SKM-1 treated with dmso at 0.1 percent for 144 hours (cell line): Measurements from ENCODE around the gene GNAS.

Experiments
- DNase-seq: peaks from one replicate; lab custom pipeline; 2025; ENCODE audit not compliant: unreplicated experiment; lab: John Stamatoyannopoulos, UW

The GNAS gene

GRCh38 chr20:58878399-58878798, 25.9 kb downstream of the GNAS start:
- DNase-seq, result no peak

- no peak for DNase-seq
Observed at GRCh38 chr20:58880441-58880840, 27.9 kb downstream of the GNAS start.

DNA sequence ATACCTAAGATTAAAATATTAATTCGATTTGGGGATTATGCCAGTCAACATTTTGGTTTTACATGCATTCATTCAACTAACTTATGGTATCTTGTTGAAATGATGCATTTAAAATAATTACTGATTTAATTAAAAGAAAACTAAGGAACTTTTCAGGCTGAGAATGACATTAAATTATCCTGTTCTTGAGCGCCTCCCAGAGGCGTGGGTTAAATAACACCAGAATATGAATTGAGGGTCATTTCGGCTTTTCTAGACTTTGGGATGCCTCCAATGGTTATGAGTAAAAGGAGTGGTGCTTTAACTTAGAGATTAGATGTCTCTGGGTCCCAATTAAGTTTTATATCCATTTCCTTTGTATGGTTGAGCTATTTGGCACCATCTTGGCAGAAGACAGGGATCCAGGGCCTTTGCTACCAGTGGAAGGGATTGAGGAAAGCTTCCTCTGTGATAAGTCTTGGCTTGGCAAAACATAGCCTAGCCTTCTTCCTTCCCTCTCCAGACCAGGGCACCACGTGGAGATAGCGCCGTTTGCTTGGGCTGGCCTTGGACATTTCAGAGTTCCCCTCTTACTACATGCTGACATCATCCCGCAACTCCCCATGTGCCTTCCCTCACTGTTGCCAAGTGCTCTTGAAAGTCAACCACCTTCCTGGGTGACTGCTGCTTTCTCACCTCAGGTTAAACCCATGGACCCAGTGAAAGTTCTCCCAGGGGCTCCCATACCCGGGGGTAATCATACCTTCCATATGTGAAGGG, 28.7 kb downstream of the GNAS start:
- DNase-seq, result no peak

- no peak for DNase-seq
Observed at GRCh38 chr20:58882704-58883089, 30.2 kb downstream of the GNAS start.

DNA sequence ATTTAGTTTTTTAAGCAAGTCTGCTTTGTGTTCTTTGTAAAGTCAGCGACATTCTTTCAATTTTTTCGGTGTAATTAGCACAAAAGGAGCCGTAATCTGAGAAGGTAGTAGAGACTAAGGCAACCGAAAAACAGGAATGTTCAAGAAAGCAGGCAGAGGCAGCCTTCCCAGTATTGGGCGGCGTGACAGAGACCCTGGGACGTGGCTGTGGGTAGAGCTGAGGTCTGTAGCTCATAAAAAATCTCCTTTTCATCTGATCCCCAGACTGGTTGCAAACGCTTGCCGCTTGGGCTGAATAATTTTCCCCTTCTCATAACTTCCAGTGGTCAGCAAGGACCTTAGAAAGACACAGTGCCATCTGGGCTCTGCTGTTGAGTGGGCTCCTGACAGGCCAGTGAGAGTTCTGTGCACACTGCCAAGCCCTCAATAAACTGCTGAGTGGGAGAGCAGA, 30.8 kb downstream of the GNAS start:
- DNase-seq, result no peak

- no peak for DNase-seq
Observed at GRCh38 chr20:58884966-58885365, 32.5 kb downstream of the GNAS start.

DNA sequence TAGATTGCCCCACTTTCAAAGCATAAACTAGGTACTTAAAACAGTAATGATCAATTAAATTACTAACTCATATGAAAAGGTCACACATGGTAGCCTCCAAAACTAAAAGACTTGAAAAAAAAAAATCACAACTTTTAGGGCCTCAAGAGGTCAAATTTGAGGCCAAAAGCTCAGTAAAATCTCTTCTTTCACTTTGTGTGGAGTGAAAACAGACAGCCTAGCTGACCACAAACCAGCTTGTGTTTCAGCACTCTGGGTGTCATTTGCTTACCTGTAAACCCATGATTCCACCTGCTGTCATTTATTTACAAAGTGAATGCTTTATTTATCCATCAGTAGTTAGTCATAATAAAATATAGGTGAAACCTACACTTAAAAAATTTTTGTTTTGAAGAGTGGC, 34.0 kb downstream of the GNAS start:
- DNase-seq, result no peak

GRCh38 chr20:58888103-58888502, 35.6 kb downstream of the GNAS start:
- DNase-seq, result no peak

DNA sequence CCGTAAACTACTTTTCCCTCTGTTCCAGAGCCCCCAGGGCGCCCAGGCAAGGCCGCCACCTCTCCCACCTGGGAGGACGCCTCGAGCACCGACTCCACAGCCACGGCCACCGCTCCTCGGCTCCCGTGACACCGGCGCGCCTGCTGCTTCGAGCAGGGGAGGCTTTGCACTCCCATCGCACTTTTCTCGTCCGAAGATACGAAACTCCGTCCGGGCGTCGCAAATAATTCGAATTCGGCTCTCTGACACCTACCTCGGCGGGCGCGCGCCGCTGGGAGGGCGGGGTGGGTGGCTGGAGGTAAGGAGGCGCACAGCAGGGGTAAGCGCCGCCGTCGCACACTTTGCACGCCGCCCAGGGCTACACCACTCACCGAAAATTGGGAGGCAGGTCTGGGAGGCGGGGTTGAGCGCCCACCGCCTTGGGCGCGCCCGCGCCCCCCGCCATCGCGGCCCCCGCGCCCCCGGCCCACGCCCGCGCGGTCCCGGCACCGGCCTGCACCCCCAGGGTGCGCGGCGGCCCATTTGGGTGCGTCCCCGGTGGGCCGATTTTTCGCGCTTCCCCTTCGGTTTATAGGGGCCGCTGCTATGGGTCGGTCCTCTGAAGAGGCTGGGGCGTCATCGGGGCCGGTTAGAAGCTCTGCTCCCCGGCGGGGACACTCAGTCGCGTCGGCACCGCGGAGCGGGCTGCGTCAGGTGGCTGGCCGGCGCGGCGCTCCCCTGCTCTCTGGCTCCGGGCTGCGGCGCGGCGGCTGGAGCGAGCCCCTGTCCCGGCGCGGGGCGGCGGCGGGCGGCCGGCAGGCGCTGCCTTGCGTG, 36.2 kb downstream of the GNAS start:
- DNase-seq, result peak; percentile 87

DNA sequence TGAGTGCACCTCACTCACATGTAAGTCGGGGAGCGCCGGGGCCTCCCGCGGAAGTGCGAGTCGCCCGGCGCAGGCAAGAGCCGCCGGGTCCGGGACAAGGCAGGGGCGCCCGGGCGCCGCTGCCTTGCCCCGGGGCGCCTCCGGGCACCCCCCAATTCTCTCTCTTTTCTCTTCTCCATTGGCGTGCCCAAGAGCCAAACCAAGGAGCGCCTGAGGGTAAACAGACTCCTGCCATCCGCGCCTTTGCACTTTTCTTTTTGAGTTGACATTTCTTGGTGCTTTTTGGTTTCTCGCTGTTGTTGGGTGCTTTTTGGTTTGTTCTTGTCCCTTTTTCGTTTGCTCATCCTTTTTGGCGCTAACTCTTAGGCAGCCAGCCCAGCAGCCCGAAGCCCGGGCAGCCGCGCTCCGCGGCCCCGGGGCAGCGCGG, 36.8 kb downstream of the GNAS start:
- no peak for DNase-seq

DNA sequence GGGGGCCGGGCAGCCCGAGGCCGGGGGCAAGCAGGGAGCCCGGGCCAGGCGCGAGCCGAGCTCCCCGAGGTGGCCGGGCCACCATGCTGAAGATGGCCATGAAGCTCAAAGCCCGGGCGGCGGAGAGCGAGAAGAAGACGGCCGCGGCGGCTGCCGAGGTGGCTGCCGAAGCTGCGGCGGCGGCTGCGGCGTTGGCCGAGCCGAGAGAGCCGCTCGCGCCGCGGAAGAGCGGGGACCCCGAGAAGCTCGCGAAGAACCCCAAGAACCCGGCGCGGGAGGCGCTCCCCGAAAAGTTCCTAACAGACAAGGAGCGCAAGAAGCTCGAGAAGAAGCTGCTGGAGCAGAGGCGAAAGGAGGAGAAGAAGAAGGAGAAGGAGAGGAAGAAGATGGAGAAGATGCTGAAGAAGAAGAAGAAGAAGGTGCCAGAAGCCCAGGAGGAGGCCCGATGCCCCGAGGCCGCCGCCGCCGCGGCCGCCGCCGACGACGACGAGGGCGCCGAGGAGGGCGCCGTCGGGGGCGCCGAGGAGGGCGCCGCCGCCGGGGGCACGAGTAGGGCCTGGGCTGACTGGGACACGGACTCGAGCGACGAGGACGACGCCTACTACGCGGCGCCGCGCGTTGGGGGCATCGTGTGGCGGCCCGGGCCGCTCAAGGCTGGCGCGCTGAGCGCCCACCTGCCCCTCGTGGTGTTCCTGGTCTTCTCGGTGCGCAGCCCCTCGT, 37.4 kb downstream of the GNAS start:
- no peak for DNase-seq

DNA sequence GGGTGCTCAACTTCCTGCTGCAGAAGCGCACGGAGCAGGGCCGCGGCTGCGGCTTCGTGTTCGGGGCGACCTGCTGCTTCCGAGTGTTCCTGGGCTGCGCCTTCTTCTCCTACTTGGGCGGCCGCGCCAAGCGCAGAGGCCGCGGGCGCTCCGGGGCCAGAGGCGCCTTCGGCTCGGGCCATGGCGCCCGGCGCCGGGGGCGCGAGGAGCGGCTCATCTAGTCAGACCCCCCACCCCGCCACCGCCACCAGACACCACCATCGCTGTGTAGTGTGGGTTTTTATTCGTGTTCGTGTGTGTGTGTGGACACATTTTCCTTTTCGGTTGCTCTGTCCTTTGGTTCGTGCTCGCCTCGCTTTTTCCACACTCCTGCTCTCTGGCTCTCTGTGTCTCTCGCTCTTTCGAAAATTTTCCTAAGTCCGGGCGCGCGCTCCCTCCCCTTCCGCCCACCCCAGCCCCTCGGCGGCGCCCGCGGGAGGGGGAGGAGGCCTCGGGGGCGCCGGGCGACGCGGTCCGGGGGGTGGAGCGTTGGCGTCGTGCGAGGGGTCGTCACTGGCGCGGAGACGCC, 38.1 kb downstream of the GNAS start:
- DNase-seq, result peak; percentile 54

GRCh38 chr20:58891086-58891717, 38.7 kb downstream of the GNAS start:
- peak; percentile 59 for DNase-seq

- no peak for DNase-seq
Observed at GRCh38 chr20:58891718-58892140, 39.2 kb downstream of the GNAS start.

DNA sequence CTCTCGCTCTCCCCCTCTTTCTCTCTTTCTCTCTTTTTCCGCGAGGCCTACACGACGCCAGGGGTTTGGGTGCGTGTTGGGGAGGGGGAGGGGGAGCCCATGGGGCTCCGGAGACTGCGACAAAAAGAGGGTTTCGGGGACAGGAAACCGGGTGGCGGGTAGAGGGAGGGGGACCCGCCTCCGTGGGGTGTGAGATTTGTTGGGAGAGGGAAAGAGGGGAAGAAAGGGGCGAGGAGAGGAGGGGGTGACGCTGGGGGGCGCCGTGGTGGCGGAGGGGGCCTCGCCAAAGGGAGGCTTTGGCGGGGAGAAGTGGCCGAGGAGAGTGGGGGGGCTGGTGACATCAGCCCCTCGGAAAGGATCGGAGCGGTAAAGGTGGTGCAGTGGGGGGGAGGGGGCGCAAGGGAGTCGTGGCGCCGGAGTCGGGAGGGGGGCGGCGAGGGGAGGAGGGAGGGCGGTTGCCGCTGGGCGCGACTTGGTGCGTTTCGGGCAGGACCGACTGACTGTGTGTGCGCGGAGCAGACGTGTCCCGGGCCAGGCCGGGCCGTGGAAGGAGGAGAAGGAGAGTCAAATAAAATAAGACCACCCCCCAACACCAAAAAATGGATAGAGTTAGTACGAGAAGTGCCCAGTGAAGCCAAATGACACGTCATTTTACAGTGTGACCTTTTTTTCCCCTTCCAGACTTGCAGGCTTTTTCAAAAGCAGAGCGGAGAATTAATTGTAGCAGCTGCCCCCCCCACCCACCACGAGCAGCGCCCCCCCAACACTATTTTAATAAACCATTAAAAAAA, 39.8 kb downstream of the GNAS start:
- peak; percentile 41 for DNase-seq

DNA sequence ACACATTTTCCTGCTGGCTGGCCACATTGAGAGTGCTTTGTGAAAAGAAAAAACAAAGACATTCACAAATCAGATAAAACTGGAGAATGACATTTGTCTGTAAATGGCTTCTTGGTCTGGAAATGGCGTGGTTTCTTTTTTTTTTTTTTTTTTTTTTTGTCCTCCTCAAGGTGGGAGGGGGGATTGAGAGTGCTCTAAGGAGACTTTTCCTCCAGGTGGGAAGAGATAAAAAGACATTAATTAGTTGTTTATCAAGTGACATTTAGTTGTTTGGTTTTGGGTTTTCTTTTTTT, 40.4 kb downstream of the GNAS start:
- DNase-seq, result no peak

- no peak for DNase-seq
Observed at GRCh38 chr20:58893355-58894120, 41.0 kb downstream of the GNAS start.

- DNase-seq, result no peak
Observed at GRCh38 chr20:58894652-58895447, 42.3 kb downstream of the GNAS start.
